ENCODE data around the gene NEURL1. TPM values are rescaled to one million over a fixed set of nuclear protein-coding genes. Genes with fewer than 3 reads are reported as not detected.

NEURL1 gene
- polyA plus RNA-seq, 1 donor from 2014 or later: 0.35 TPM

DNA sequence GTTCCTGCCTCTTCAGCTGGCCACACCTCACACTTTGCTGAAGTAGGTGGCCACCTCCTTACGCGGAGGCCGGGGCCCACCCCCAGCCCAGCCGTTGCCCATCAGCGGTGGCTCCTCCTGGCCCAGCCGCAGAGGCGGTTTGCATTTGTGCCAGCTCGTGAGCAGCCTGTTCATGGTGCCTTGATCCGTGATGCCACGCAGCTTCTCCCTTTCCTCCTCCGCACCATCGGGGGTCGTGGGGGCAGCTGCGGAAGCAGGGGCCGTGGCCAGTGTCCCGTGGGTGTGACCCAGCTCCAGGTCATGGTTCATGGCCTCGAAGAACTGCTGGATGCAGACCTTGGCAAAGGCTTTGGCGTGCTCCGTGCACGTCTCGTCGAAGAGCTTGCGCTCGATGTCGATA, 38.3 kb upstream of the NEURL1 start:
- peaks cover 1% of the 10 kb centered on the region for H3K27me3 Mint-ChIP-seq
- no peak overlapping the region for H3K27ac Mint-ChIP-seq
- no peaks in the 10 kb centered on the region for H3K9me3 Mint-ChIP-seq
- peaks cover 25 to 31% (median 26%) of the 10 kb centered on the region in 3 donors for H3K4me1 Mint-ChIP-seq
- peak overlapping the region in 1 of 4 donors; percentile 31 for H3K4me3 Mint-ChIP-seq
- no peaks in the 10 kb centered on the region for H3K36me3 Mint-ChIP-seq

DNA sequence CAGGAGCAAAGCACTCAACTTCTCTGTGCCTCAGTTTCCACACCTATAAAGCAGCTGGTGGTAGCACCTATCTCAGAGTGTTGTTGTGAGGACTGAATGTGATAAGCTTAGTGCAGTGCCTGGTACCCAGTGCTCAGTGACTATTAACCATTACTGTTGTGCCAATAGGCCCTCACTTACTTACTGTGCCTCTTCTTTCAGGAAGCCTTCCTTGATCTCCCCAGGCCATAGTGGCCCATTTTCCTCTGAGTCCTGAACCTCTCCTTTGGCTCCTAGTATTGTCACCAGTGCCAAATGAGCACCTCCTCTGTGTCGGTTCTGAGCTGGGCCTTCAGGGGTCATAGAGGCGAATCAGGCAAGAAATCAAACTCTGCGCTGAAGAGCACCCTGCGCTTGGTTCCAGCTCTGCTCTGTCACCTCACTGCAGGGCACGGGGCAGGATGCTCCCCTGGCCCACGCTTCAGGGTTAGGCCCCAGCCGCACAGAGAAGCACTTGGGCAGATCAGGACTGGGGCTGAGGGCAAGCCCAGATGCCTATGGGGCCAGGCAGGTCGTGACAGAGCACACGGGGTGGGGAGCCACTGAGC, 37.3 kb upstream of the NEURL1 start:
- Mint-ChIP-seq H3K36me3 (no peaks in the 10 kb centered on the region), H3K4me3 (no peak overlapping the region), H3K4me1 (peaks cover 17 to 22% (median 17%) of the 10 kb centered on the region in 3 donors), H3K27ac (peak overlapping the region in 1 of 3 donors; percentile 75), H3K9me3 (no peaks in the 10 kb centered on the region), H3K27me3 (peaks cover 2% of the 10 kb centered on the region)

- H3K27me3 Mint-ChIP-seq: peaks cover 2% of the 10 kb centered on the region
- peak overlapping the region in 1 of 3 donors; percentile 41 for H3K27ac Mint-ChIP-seq
- no peaks in the 10 kb centered on the region for H3K36me3 Mint-ChIP-seq
- no peaks in the 10 kb centered on the region for H3K9me3 Mint-ChIP-seq
- peak overlapping the region in 3 of 4 donors; percentile 68 to 80 (median 72) for H3K4me3 Mint-ChIP-seq
- peaks cover 16 to 21% (median 17%) of the 10 kb centered on the region in 3 donors for H3K4me1 Mint-ChIP-seq
These were observed 36.3 kb upstream of the NEURL1 start for GRCh38 chr10:103457176-103457712.

DNA sequence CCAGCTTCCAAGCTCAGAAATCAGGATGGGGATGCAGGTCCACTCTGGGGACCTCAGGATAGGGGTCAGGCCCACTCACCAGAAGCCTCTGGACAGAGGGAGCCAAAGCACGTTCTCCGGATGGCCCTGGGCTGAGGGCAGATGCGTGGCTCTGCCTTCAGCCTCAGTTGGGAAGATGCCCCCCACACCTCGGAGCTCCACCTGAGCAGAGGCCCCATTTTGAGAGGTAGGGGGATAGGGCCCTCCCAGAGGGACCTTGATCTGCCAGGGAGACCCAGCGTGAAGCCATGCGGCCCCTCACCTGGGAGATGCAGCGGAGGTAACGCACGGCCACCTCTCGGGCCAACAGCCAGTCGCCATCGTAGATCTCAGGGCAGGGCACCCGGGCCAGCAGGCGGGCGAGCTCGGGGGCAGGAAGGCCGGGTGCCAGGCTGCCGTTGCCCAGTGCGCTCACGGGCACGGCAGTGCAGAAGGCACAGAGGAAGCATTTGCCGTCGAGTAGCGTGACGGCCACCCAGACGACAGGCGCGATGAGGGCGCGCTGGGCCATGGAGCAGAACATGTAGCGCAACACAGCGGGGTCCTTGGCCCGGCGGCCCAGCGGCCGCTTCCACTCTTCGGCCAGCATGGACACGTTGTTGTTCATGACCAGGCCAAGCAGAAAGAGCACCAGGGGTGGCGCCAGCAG, 35.5 kb upstream of the NEURL1 start:
- H3K9me3 Mint-ChIP-seq: no peaks in the 10 kb centered on the region
- peak overlapping the region in 1 of 4 donors; percentile 54 for H3K4me3 Mint-ChIP-seq

DNA sequence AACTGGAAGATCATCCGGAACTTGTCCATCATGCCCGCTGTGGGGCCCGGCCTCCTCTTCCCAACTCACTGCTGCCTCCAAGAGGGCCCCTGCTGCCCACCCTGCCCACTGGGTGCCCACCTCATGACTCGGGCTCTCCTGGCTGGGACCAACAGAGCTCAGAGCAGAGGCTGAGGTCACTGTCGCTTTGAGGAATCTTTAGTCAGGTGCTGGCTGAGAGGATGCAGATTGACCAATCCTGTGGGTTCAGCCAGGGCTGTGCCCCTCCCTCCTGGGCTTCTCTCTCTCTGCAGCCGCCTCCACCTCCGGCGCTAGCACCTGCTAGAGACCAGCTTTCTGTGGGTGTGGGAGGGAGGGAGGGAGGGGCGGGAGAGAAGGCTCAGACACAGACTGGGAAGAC, 34.8 kb upstream of the NEURL1 start, which contains the start of gene CALHM1:
Gene CALHM1, minus strand, starts transcription at position 181 of the 400 bp plus-strand sequence. Its CDS starts 149 bp downstream, at position 32.
- H3K36me3 Mint-ChIP-seq: no peaks in the 10 kb centered on the region
- peaks cover 11 to 12% (median 11%) of the 10 kb centered on the region in 3 donors for H3K4me1 Mint-ChIP-seq
- H3K27me3 Mint-ChIP-seq: peaks cover 2% of the 10 kb centered on the region
- no peaks in the 10 kb centered on the region for H3K9me3 Mint-ChIP-seq
- peak within 1 kb of the TSS; percentile 38 to 85 (median 60) for H3K4me3 Mint-ChIP-seq
- peak within 1 kb of the TSS in 1 of 3 donors; percentile 75 for H3K27ac Mint-ChIP-seq

More for the DNA sequence above, 35.5 kb upstream of the NEURL1 start:
- no peaks in the 10 kb centered on the region for H3K36me3 Mint-ChIP-seq
- H3K27me3 Mint-ChIP-seq: peaks cover 2% of the 10 kb centered on the region
- peaks cover 12 to 16% (median 14%) of the 10 kb centered on the region in 3 donors for H3K4me1 Mint-ChIP-seq
- peak overlapping the region in 1 of 3 donors; percentile 75 for H3K27ac Mint-ChIP-seq

DNA sequence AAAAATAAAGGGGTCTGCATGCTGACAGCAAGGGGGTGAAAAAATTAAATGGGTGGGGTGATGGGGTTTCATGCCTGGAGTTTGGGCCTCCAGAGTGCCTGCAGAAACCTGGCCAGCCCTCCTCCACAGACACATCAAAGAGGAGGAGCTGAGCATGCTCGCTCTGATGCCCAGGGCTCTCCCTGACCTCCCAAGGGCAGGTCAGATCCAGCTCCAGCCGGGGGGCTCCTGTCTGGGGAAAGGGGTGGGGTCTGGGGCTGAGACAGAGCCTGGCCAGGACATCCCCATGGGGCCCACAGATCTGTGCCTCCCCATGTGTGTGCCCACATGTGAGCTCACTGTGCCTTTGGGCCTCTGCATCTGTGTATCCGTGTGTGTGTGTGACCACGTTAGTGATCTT, 33.9 kb upstream of the NEURL1 start:
- H3K27me3 Mint-ChIP-seq: peaks cover 2% of the 10 kb centered on the region
- no peaks in the 10 kb centered on the region for H3K9me3 Mint-ChIP-seq
- peak overlapping the region in 1 of 3 donors; percentile 22 for H3K27ac Mint-ChIP-seq
- peak overlapping the region in 1 of 4 donors; percentile 85 for H3K4me3 Mint-ChIP-seq
- H3K36me3 Mint-ChIP-seq: no peaks in the 10 kb centered on the region
- peaks cover 12 to 14% (median 14%) of the 10 kb centered on the region in 3 donors for H3K4me1 Mint-ChIP-seq

DNA sequence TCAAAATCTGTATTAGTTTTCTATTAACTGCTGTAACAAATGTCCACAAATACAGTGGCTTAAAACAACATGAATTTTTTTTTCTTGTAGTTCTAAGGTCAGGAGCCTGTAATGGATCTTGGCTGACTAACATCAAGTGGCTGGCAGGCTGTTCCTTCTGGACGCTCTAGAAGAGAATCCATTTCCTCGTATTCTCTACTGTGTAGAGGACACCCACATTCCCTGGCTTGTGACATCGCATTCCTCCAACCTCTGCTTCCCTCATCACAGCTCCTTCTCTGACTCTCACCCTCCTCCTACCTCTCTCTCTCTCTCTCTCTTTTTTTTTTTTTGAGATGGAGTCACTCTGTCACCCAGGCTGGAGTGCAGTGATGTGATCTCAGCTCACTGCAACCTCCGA, 30.0 kb upstream of the NEURL1 start:
- peak overlapping the region in 1 of 4 donors; percentile 17 for H3K4me3 Mint-ChIP-seq
- no peaks in the 10 kb centered on the region for H3K9me3 Mint-ChIP-seq
- peaks cover 2% of the 10 kb centered on the region for H3K27me3 Mint-ChIP-seq
- H3K27ac Mint-ChIP-seq: peak overlapping the region in 1 of 3 donors; percentile 42
- peaks cover 29 to 41% (median 34%) of the 10 kb centered on the region in 3 donors for H3K4me1 Mint-ChIP-seq
- no peaks in the 10 kb centered on the region for H3K36me3 Mint-ChIP-seq

- Mint-ChIP-seq H3K27ac (peak overlapping the region in 2 of 3 donors; percentile 60 to 73), H3K36me3 (no peaks in the 10 kb centered on the region)
These were observed 27.9 kb upstream of the NEURL1 start for GRCh38 chr10:103465411-103466179.

GRCh38 chr10:103466734-103467133, 26.8 kb upstream of the NEURL1 start:
- peak overlapping the region; percentile 87 to 97 (median 94) for H3K27ac Mint-ChIP-seq
- no peaks in the 10 kb centered on the region for H3K9me3 Mint-ChIP-seq
- H3K4me3 Mint-ChIP-seq: peak overlapping the region; percentile 6 to 89 (median 64)
- peaks cover 44 to 54% (median 50%) of the 10 kb centered on the region in 3 donors for H3K4me1 Mint-ChIP-seq
- no peaks in the 10 kb centered on the region for H3K27me3 Mint-ChIP-seq
- H3K36me3 Mint-ChIP-seq: no peaks in the 10 kb centered on the region

More at GRCh38 chr10:103465411-103466179, 27.9 kb upstream of the NEURL1 start:
- Mint-ChIP-seq H3K9me3 (no peaks in the 10 kb centered on the region), H3K4me1 (peaks cover 37 to 45% (median 44%) of the 10 kb centered on the region in 3 donors), H3K4me3 (peak overlapping the region in 1 of 4 donors; percentile 45), H3K27me3 (no peaks in the 10 kb centered on the region)

GRCh38 chr10:103467406-103467805, 26.1 kb upstream of the NEURL1 start:
- H3K36me3 Mint-ChIP-seq: no peaks in the 10 kb centered on the region
- peaks cover 50 to 60% (median 57%) of the 10 kb centered on the region in 3 donors for H3K4me1 Mint-ChIP-seq
- peak overlapping the region; percentile 87 to 97 (median 94) for H3K27ac Mint-ChIP-seq
- H3K9me3 Mint-ChIP-seq: no peaks in the 10 kb centered on the region
- no peaks in the 10 kb centered on the region for H3K27me3 Mint-ChIP-seq
- peak overlapping the region; percentile 53 to 89 (median 78) for H3K4me3 Mint-ChIP-seq

- Mint-ChIP-seq H3K4me3 (peak overlapping the region in 2 of 4 donors; percentile 67 to 68), H3K36me3 (no peaks in the 10 kb centered on the region), H3K27ac (peak overlapping the region; percentile 81 to 96 (median 94)), H3K27me3 (no peaks in the 10 kb centered on the region), H3K9me3 (no peaks in the 10 kb centered on the region), H3K4me1 (peaks cover 50 to 65% (median 65%) of the 10 kb centered on the region in 3 donors)
These were observed 24.3 kb upstream of the NEURL1 start for GRCh38 chr10:103469201-103469600.

DNA sequence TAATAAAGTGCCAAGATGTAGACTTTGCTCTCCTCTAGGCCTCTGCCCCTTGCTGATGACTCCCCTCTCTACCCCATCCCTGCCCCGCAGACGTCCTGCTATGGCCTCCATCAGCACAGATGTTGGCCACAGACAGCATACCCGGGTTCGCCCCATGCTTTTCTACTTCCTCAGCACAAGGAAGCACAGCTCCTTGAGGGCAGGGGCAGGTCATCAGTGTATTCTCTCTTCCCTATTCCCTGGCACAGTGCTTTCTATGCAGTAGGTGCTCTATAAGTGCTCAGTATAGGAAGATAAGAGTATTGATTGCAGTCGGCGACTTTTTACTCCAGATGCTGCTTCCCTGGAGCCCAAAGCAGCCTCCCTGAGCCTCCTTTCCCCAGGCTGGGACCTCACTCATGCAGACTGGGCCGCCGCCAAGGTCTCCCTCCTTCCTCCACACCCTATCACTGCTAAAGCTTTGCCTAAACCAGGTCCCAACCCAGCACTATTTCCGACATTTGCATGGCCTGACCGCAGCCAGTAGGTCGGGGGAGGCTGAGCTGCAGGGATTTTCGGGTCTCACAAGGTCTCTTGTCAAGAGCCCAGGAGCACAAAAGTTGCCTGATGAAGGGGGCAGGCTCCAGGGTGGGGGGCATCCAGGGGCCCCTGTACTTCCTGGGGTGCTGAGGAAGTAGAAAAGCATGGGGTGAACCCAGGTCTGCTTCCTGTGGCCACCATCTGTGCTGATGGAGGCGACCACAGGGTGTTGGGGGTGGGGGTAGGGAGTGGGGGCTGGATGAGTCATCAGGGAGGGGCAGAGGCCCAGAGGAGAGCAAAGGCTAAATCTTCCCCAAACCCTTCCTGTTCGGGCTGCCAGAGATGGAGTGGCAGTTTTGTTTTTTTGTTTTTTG, 22.5 kb upstream of the NEURL1 start:
- Mint-ChIP-seq H3K9me3 (no peaks in the 10 kb centered on the region), H3K27me3 (no peaks in the 10 kb centered on the region), H3K27ac (peak overlapping the region; percentile 94 to 99 (median 96)), H3K4me3 (peak overlapping the region; percentile 68 to 95 (median 83)), H3K4me1 (peaks cover 47 to 63% (median 56%) of the 10 kb centered on the region in 3 donors), H3K36me3 (no peaks in the 10 kb centered on the region)

- H3K27me3 Mint-ChIP-seq: no peaks in the 10 kb centered on the region
These were observed 21.5 kb upstream of the NEURL1 start for GRCh38 chr10:103472005-103472404.

More at GRCh38 chr10:103472005-103472404, 21.5 kb upstream of the NEURL1 start:
- H3K36me3 Mint-ChIP-seq: no peaks in the 10 kb centered on the region
- H3K4me1 Mint-ChIP-seq: peaks cover 41 to 58% (median 54%) of the 10 kb centered on the region in 3 donors
- H3K9me3 Mint-ChIP-seq: no peaks in the 10 kb centered on the region
- peak overlapping the region; percentile 68 to 95 (median 83) for H3K4me3 Mint-ChIP-seq
- peak overlapping the region; percentile 94 to 99 (median 96) for H3K27ac Mint-ChIP-seq

Data from IgD-negative memory B cell (primary cell).